Measurements from ENCODE around the gene SOS2.

The SOS2 gene

DNA sequence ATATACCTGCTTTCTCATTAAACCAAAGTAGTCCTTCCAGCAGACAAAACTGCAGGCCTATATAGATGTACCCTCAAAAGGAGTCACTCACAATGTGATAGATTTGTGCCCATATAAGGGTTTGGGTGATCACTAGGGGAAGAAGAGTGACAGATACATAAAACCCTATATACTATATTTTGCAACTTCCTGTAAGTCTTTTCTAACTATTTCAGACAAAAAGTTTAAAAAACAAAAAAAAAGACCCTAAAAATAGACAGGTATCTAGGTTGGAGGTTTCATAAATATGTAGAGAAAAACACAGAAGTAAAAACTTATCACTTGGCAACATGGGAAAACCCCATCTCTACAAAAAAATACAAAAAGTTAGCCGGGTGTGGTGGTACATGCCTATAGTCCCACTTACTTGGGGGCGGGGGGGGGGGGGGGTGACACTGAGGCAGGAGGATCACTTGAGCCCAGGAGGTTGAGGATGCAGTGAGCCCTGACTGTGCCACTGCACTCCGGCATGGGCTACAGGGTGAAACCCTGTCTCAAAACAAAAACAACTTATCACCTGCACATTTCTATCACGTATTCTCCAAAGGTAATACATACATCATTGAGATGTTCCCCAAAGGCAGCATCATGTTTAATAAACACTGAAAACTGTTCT lies 117.9 kb downstream of the SOS2 start:
- DNase-seq: no peak

- no peak for DNase-seq
Observed at GRCh38 chr14:50110323-50111037, 120.9 kb downstream of the SOS2 start.

DNA sequence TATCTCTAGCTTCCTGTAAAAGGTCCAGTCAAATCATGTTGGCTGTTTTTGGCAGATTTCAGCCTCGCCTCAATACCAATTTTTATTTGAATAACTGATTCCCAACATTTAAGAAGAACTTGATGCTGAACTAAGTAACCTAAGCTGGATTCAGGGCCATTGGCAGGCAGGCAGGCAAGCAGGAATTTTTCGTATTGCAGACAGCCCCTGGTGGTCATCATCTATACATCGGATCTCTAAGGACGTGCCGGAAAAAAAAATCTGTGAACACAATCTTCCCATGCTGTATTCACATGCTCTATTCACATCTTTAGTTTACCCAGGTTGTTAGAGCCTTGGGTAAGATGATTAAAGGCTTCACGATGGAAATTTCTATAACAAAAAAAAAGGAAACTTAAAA lies 122.0 kb downstream of the SOS2 start:
- no peak for DNase-seq

GRCh38 chr14:50107850-50108249 lies 123.5 kb downstream of the SOS2 start:
- DNase-seq: no peak

GRCh38 chr14:50106178-50106577 lies 125.2 kb downstream of the SOS2 start:
- no peak for DNase-seq

DNA sequence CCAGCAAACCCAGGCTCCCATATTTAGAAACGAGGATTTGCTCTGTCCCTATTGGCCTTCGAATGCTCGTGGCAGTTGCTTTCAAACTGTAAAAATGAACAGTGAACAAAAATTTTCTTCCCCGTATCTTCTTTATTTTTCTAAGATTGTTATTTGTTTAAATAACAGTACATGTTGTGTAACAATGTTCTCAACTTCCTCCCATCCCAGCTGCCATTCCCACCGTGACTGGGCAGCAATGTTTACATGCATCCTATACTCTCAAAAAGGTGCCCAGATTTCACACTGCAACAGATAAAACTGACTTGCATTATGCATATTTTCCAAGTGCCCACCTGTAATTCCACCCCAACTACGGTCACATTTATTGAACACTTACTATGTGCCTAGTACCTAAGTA lies 127.8 kb downstream of the SOS2 start:
- DNase-seq: no peak

GRCh38 chr14:50101417-50101816 lies 130.0 kb downstream of the SOS2 start:
- no peak for DNase-seq

DNA sequence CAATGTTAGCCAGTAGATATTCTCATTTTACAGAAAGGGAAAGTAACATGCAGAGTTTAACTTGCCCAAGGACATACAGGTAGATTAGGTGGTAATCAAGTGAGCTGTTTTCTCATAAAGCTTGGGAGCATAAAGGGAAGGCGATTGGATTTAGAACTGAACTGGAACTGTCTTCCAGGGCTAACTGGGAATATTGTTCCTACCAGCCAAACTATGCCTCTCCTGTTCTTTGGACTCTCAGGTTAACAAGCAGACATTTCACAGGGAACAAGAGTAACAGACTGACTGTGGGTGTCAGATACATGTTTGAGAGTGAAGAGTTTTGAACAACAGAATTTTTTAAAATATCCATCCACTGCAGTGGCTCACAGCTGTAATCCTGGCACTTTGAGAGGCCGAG lies 130.6 kb downstream of the SOS2 start:
- no peak for DNase-seq

- DNase-seq: peak; percentile 30
Observed at GRCh38 chr14:50099335-50099734, 132.0 kb downstream of the SOS2 start.

GRCh38 chr14:50095895-50096294 lies 135.5 kb downstream of the SOS2 start:
- DNase-seq: no peak

GRCh38 chr14:50094056-50094755 lies 137.2 kb downstream of the SOS2 start:
- no peak for DNase-seq

GRCh38 chr14:50093496-50093895 lies 137.9 kb downstream of the SOS2 start:
- no peak for DNase-seq

DNA sequence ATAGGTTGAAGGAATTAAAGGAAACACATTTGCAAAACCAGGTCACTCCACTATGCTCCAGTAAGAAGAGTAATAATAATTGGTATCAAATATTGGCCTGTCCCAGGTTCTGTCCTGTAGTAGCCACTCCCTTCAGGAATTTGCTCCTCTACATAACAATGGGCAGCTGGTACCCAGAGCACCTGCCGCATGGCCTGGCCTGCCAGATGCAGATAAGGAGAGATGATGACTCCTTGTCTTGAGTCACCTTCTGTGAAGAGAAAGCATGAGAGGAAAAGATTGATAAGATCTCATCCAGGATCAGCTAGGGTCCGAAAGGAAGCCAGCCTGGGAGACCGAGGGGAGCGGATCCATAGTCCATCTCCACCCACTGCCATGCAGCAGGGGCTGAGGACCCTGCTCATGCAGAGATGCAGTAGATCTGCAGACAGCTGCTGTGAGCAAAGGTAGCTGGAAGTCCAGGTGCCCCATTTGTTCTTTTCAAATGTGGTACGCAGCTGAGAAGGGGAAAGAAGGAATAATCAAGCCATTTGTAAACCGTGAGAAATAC lies 139.3 kb downstream of the SOS2 start:
- no peak for DNase-seq

GRCh38 chr14:50091240-50091913 lies 140.0 kb downstream of the SOS2 start:
- DNase-seq: no peak

DNA sequence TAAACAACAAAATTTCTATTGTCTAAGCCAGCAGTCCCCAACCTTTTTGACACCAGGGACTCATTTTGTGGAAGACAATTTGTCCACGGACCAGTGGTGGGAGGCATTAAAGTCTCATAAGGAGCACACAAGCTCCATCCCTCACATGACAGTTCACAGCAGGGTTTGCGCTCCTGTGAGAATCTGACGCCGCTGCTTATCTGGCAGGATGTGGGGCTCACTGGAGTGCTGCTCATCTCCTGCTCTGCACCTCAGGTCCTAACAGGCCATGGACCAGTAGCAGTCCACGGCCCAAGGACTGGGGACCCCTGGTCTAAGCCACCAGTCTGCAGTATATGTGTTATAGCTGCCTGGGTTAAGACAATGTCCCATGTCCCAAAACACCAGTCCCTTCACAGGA lies 142.2 kb downstream of the SOS2 start:
- peak; percentile 48 for DNase-seq

- no peak for DNase-seq
Observed at GRCh38 chr14:50088731-50089130, 142.6 kb downstream of the SOS2 start.

- DNase-seq: no peak
Observed at GRCh38 chr14:50088117-50088515, 143.3 kb downstream of the SOS2 start.

GRCh38 chr14:50087341-50088116 lies 143.8 kb downstream of the SOS2 start:
- no peak for DNase-seq

DNA sequence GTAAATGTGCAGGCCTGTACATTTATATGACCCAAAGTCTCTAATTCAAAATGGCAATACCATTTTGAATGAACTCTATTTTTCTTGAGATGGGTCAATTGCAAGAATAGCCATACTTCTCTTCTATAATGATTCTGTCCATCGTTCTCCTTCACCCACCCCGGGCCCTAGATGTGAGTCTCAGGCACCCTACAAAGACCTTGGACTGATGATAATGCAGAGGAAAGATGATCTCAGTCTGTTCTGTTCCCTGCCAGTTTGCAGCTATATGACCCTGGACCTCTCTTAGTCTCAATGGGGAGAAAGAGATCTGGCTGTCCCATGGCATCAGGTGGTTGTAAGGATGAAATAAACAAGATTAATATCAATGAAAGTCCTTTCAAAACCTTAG lies 145.1 kb downstream of the SOS2 start:
- no peak for DNase-seq

DNA sequence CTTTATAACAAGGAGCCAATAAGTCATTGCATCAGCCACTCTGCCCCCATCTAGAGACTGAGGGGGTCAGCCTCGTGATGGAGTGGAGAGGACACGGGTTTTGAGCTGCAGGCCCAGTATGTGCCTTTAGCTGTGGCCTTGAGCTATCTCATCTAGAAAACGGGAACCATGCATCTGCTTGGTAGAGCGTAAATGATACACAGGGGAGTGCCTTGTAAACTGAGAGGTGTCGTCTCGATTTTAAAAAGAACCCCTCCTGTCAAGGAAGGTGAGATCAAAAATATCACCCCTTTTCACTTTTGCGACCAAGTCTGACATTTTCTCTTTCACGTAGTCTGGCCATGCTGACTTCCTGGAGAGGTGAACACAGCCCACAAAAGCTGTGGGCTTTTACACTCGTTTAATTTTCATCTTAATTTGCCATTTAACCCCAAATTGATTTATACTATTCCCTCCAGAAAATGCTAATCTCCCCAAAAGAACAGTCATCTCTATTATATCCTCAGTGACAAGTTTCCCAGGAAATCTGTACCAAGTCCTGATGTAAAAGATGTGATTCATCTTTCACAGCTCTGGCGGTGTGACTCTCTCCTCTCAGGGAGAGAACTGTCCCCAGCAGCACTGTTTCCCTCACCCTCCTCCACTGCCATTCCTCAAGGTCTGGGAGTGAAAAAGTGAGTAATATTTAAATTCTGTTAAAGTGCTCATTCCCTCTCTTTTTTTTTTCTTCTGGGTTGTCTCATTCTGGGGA lies 145.6 kb downstream of the SOS2 start:
- peak; percentile 75 for DNase-seq

DNA sequence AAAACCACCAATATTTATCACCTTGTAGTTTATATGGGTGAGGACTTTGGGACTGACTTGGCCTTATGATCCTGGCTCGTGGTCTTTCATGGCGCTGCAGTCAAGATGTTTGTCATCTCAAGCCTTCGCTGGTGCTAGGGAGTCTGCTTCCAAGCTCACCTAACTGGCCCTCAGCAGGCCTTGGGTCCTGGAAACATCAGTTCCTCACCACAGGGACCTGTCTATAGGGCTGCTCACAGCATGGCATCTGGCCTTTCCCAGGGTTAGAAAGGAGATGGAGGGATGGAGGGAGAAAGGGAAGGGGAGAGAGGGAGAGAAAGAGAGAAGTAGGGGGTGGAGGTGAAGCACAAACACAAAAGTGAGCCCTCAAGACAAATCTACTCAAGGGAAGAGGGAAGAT lies 146.7 kb downstream of the SOS2 start:
- no peak for DNase-seq

Measured in stimulated activated CD4-positive, alpha-beta T cell treated with anti-CD3 and anti-CD28 coated beads, Interleukin-15, amount 100 ng/mL, for 24 hours (primary cell).